A549 (cell line): Measurements from ENCODE around the gene USP13.

ENCODE experiments used
- KDM5A ChIP-seq: fragments of 200-600 bp; sonication (generic); IDR thresholded peaks from 2 replicates; pipeline ENCODE4 v1.6.1; 2016; ENCODE audit warnings: antibody characterized with exemption, mild to moderate bottlenecking
- MAFK ChIP-seq: fragments of 450-650 bp; IDR thresholded peaks from 2 replicates; pipeline ENCODE4 v1.6.1; 2014; ENCODE audit not compliant: partially characterized antibody
- NFE2L2 ChIP-seq: fragments of 150-350 bp; conservative IDR thresholded peaks from 2 replicates; pipeline ENCODE4 v1.6.1; 2014; ENCODE audit warnings: low read length
- POLR2A ChIP-seq: IDR thresholded peaks from 2 replicates; pipeline ENCODE4 v1.6.1; 2012; ENCODE audit warnings: mild to moderate bottlenecking, low read length
- ZC3H11A ChIP-seq: fragments of 450-650 bp; IDR thresholded peaks from 2 replicates; pipeline ENCODE4 v1.6.1; 2014; ENCODE audit warnings: antibody characterized with exemption, mild to moderate bottlenecking
- TF ChIP-seq, protein P1 (sequence below): IDR thresholded peaks from 2 replicates; pipeline ENCODE4 v1.6.1; 2012; ENCODE audit warnings: low read depth, borderline replicate concordance

GRCh38 chr3:179801263-179801662, 148.4 kb downstream of the USP13 start:
- no peak for TF ChIP-seq ZC3H11A
- no peak for TF ChIP-seq MAFK
- no peak for TF ChIP-seq NFE2L2
- no peak for TF ChIP-seq KDM5A
- TF ChIP-seq, protein P1, sequence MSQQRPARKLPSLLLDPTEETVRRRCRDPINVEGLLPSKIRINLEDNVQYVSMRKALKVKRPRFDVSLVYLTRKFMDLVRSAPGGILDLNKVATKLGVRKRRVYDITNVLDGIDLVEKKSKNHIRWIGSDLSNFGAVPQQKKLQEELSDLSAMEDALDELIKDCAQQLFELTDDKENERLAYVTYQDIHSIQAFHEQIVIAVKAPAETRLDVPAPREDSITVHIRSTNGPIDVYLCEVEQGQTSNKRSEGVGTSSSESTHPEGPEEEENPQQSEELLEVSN = no peak
- no peak for TF ChIP-seq POLR2A
